GM18870 (cell line): ENCODE results near the gene JPH3.

Experiments used
- ATAC-seq: cut with Tn5 transposase; IDR thresholded peaks from one replicate; pipeline ENCODE4 v1.9.1; 2021; ENCODE audit warnings: moderate library complexity; ENCODE audit not compliant: unreplicated experiment

The JPH3 gene

GRCh38 chr16:87692176-87692575 is 89.9 kb downstream of the JPH3 start:
- no peak for ATAC-seq

- no peak for ATAC-seq
Observed at GRCh38 chr16:87692756-87693155, 90.4 kb downstream of the JPH3 start.

- no peak for ATAC-seq
Observed at GRCh38 chr16:87693827-87694226, 91.5 kb downstream of the JPH3 start.

GRCh38 chr16:87694441-87695125 is 92.3 kb downstream of the JPH3 start:
- no peak for ATAC-seq

GRCh38 chr16:87695534-87695933 is 93.2 kb downstream of the JPH3 start:
- ATAC-seq, result no peak

- no peak for ATAC-seq
Observed at GRCh38 chr16:87696726-87697125, 94.4 kb downstream of the JPH3 start.

- no peak for ATAC-seq
Observed at GRCh38 chr16:87697256-87697655, 94.9 kb downstream of the JPH3 start.

GRCh38 chr16:87697792-87698191 is 95.5 kb downstream of the JPH3 start:
- no peak for ATAC-seq

- no peak for ATAC-seq
Observed at GRCh38 chr16:87698241-87698640, 95.9 kb downstream of the JPH3 start.

- ATAC-seq, result no peak
Observed at GRCh38 chr16:87698676-87699199, 96.4 kb downstream of the JPH3 start.

- ATAC-seq, result no peak
Observed at GRCh38 chr16:87700406-87701077, 98.2 kb downstream of the JPH3 start.

GRCh38 chr16:87701078-87701460 is 98.8 kb downstream of the JPH3 start:
- ATAC-seq, result no peak

GRCh38 chr16:87701505-87701921 is 99.2 kb downstream of the JPH3 start:
- ATAC-seq, result no peak

GRCh38 chr16:87702325-87702811 is 100.1 kb downstream of the JPH3 start:
- ATAC-seq, result no peak

GRCh38 chr16:87703071-87703470 is 100.8 kb downstream of the JPH3 start:
- no peak for ATAC-seq

GRCh38 chr16:87703835-87704375 is 101.6 kb downstream of the JPH3 start:
- no peak for ATAC-seq

- no peak for ATAC-seq
Observed at GRCh38 chr16:87704754-87705353, 102.5 kb downstream of the JPH3 start.

- ATAC-seq, result no peak
Observed at GRCh38 chr16:87705771-87706277, 103.5 kb downstream of the JPH3 start.

- no peak for ATAC-seq
Observed at GRCh38 chr16:87706278-87707000, 104.1 kb downstream of the JPH3 start.

- no peak for ATAC-seq
Observed at GRCh38 chr16:87707097-87707496, 104.8 kb downstream of the JPH3 start.
